GM23338 (cell line): Measurements from ENCODE around the gene APOL2.

ENCODE experiments used
- CREB1 ChIP-seq: fragments of 250-450 bp; sonication (Bioruptor Pico); IDR thresholded peaks from 2 replicates; pipeline ENCODE4 v1.5.0; 2020; ENCODE audit warnings: low read depth, mild to moderate bottlenecking, moderate library complexity
- EZH2 ChIP-seq: fragments of 200-600 bp; sonication (generic); IDR thresholded peaks from one replicate; pipeline ENCODE4 v1.8.0; 2017; ENCODE audit warnings: antibody characterized with exemption, mild to moderate bottlenecking, low read depth; ENCODE audit not compliant: unreplicated experiment
- EZH2phosphoT487 ChIP-seq: fragments of 200-600 bp; sonication (generic); IDR thresholded peaks from one replicate; pipeline ENCODE4 v1.8.1; 2018; ENCODE audit warnings: antibody characterized with exemption; ENCODE audit not compliant: unreplicated experiment
- JUNB ChIP-seq: IDR thresholded peaks from one replicate; pipeline ENCODE4 v1.6.1; 2016; ENCODE audit warnings: antibody characterized with exemption; ENCODE audit not compliant: unreplicated experiment
- NANOG ChIP-seq: IDR thresholded peaks from 2 replicates; pipeline ENCODE4 v1.6.1; 2016; ENCODE audit warnings: antibody characterized with exemption, borderline replicate concordance
- POLR2AphosphoS5 ChIP-seq: IDR thresholded peaks from 2 replicates; pipeline ENCODE4 v1.6.1; 2016; ENCODE audit warnings: antibody characterized with exemption, low read depth
- REST ChIP-seq: IDR thresholded peaks from one replicate; pipeline ENCODE4 v1.6.1; 2018; ENCODE audit warnings: antibody characterized with exemption; ENCODE audit not compliant: unreplicated experiment
- ZNF114 ChIP-seq: fragments of 250-450 bp; sonication (Bioruptor Pico); IDR thresholded peaks from 2 replicates; pipeline ENCODE4 v1.5.0; 2020; ENCODE audit warnings: mild to moderate bottlenecking, moderate library complexity
- TF ChIP-seq, protein P1 (sequence below), 2 experiments: fragments of 200-600 bp in 1 of 2; sonication (generic) in 1 of 2; conservative IDR thresholded peaks; 2 replicates each; pipeline versions ENCODE4 v1.5.1 to v1.6.1; 2016 to 2017; ENCODE audit warnings: antibody characterized with exemption in 2 of 2, low read depth in 2 of 2, mild to moderate bottlenecking in 2 of 2, moderate library complexity in 1 of 2
- TF ChIP-seq, protein P2 (sequence below): IDR thresholded peaks from 2 replicates; pipeline ENCODE4 v1.6.1; 2016; ENCODE audit warnings: antibody characterized with exemption

GRCh38 chr22:36239150-36239400 lies 252 bp downstream of the APOL2 start:
- no peak for TF ChIP-seq JUNB
- TF ChIP-seq, protein P1, sequence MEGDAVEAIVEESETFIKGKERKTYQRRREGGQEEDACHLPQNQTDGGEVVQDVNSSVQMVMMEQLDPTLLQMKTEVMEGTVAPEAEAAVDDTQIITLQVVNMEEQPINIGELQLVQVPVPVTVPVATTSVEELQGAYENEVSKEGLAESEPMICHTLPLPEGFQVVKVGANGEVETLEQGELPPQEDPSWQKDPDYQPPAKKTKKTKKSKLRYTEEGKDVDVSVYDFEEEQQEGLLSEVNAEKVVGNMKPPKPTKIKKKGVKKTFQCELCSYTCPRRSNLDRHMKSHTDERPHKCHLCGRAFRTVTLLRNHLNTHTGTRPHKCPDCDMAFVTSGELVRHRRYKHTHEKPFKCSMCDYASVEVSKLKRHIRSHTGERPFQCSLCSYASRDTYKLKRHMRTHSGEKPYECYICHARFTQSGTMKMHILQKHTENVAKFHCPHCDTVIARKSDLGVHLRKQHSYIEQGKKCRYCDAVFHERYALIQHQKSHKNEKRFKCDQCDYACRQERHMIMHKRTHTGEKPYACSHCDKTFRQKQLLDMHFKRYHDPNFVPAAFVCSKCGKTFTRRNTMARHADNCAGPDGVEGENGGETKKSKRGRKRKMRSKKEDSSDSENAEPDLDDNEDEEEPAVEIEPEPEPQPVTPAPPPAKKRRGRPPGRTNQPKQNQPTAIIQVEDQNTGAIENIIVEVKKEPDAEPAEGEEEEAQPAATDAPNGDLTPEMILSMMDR (conservative IDR thresholded peaks at IDR 0.05; ENCODE audit: low read depth in 2 of 2) = no peak
- TF ChIP-seq, protein P2, sequence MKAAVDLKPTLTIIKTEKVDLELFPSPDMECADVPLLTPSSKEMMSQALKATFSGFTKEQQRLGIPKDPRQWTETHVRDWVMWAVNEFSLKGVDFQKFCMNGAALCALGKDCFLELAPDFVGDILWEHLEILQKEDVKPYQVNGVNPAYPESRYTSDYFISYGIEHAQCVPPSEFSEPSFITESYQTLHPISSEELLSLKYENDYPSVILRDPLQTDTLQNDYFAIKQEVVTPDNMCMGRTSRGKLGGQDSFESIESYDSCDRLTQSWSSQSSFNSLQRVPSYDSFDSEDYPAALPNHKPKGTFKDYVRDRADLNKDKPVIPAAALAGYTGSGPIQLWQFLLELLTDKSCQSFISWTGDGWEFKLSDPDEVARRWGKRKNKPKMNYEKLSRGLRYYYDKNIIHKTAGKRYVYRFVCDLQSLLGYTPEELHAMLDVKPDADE = no peak
- no peak for TF ChIP-seq CREB1 (CRISPR knock-in tag)
- TF ChIP-seq REST = no peak
- no peak for TF ChIP-seq POLR2AphosphoS5
- no peak for TF ChIP-seq ZNF114 (CRISPR knock-in tag)
- TF ChIP-seq EZH2phosphoT487 = no peak
- TF ChIP-seq NANOG = no peak
- no peak for TF ChIP-seq EZH2
